ENCODE data around the gene TNNT1. TPM values are rescaled to one million over a fixed set of nuclear protein-coding genes. Genes with fewer than 3 reads are reported as not detected.
"Not testable (repeated sequence)": the region's sequence is repeated elsewhere in the genome, so short reads cannot be mapped to it uniquely, and the experiment has no call there.

Gene TNNT1
- total RNA-seq, 4 donors from 2014 or later = 13.6 to 46.7 (median 19.6) TPM

DNA sequence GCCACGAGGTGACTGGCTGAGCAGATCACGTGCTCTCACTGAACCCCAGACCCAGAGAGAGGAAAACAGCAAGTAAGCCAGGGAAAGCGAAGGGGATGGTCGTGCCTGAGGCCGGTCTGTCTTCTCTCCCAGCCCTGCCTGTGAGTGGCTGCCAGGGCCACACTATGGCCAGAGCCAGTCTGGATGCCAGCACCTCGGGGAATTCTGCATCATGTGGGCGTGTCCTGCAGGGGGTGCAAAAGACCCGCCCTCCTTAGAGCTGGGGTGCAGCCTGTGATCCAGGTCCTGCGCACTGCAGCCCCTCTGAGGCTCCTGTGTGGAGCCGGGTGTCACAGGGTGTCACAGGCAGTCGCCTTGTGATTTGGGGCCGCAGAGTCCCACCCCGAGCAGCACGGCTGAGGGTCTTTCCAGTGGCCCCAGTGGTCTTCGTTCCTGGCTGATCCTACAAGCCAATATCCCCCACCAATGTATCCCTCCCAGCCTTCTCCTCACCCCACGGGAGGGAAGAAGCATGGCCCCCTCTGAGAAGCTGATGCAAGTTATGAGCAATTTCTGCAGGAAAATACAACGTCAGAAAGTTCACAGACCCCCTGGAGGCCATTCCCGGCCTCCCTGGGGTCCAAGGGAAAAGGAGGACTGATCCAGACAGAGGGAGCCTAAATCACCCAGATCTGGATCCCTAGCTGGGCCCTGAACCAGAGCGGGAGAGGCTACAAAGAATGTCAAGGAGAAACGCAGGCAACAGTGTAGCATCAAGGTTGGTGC lies 39.3 kb downstream of the TNNT1 start:
- Histone ChIP-seq H3K27me3 (no peaks in the 10 kb centered on the region), H3K4me1 (peaks cover 33% of the 10 kb centered on the region), H3K9me3 (no peaks in the 10 kb centered on the region), H3K4me3 (no peak overlapping the region), H3K27ac (no peak overlapping the region), H3K36me3 (peaks cover 26% of the 10 kb centered on the region)
- no peak for DNase-seq (ENCODE audit: low spot score in 2 of 2)
- TF ChIP-seq EP300 (IDR thresholded peaks at IDR 0.05) = no peak
- TF ChIP-seq POLR2A (IDR thresholded peaks at IDR 0.05) = no peak
- TF ChIP-seq, protein P1, sequence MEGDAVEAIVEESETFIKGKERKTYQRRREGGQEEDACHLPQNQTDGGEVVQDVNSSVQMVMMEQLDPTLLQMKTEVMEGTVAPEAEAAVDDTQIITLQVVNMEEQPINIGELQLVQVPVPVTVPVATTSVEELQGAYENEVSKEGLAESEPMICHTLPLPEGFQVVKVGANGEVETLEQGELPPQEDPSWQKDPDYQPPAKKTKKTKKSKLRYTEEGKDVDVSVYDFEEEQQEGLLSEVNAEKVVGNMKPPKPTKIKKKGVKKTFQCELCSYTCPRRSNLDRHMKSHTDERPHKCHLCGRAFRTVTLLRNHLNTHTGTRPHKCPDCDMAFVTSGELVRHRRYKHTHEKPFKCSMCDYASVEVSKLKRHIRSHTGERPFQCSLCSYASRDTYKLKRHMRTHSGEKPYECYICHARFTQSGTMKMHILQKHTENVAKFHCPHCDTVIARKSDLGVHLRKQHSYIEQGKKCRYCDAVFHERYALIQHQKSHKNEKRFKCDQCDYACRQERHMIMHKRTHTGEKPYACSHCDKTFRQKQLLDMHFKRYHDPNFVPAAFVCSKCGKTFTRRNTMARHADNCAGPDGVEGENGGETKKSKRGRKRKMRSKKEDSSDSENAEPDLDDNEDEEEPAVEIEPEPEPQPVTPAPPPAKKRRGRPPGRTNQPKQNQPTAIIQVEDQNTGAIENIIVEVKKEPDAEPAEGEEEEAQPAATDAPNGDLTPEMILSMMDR (IDR thresholded peaks at IDR 0.05) = no peak
- TF ChIP-seq POLR2AphosphoS5 (IDR thresholded peaks at IDR 0.05) = no peak
- WGBS = 89% methylated on average over 10 of the region's 20 CpGs

DNA sequence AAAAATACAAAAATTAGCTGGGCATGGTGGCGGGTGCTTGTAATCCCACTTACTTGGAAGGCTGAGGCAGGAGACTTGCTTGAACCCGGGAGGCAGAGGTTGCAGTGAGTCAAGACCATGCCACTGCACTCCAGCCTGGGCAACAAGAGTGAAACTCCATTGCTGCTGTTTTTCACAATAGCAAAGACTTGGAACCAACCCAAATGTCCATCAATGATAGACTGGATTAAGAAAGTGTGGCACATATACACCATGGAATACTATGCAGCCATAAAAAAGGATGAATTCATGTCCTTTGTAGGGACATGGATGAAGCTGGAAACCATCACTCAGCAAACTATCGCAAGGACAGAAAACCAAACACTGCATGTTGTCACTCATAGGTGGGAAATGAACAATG lies 41.8 kb downstream of the TNNT1 start:
- WGBS = 96% methylated on average over 3 of the region's 3 CpGs
- H3K4me3 ChIP-seq; H3K27ac ChIP-seq; H3K4me1 ChIP-seq; H3K9me3 ChIP-seq; DNase-seq (ENCODE audit: low spot score in 2 of 2); H3K27me3 ChIP-seq: not testable (repeated sequence)
- peaks cover 34% of the 10 kb centered on the region for H3K36me3 ChIP-seq

DNA sequence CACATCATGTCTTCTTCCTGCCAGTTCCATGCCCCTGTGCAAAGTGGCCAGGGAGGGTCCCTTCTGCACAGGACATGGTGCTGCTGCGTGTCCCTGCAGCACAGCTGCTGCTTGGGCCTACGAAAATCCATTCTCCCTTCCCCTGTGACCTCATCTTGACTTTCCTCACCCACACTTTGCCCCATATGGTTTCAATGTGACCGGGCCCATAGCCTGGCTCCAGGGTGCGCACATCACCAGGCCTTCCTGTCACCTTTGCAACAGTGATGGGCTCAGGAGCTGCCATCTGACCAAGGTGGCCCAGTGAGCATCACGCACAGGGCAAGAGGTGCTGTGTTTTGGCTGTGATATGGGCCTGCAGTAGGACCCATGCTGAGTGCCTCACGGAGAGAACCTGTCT lies 42.4 kb downstream of the TNNT1 start:
- no peak for TF ChIP-seq POLR2AphosphoS5 (IDR thresholded peaks at IDR 0.05)
- no peak for TF ChIP-seq EP300 (IDR thresholded peaks at IDR 0.05)
- TF ChIP-seq, protein P1 (IDR thresholded peaks at IDR 0.05) = no peak
- TF ChIP-seq POLR2A (IDR thresholded peaks at IDR 0.05) = no peak
- H3K4me1 ChIP-seq = peaks cover 3% of the 10 kb centered on the region
- no peaks in the 10 kb centered on the region for H3K27me3 ChIP-seq
- no peak overlapping the region for H3K4me3 ChIP-seq
- no peak overlapping the region for H3K27ac ChIP-seq
- H3K36me3 ChIP-seq = peaks cover 31% of the 10 kb centered on the region
- WGBS = 89% methylated on average over 5 of the region's 6 CpGs
- no peak for DNase-seq (ENCODE audit: low spot score in 2 of 2)
- H3K9me3 ChIP-seq = no peaks in the 10 kb centered on the region

DNA sequence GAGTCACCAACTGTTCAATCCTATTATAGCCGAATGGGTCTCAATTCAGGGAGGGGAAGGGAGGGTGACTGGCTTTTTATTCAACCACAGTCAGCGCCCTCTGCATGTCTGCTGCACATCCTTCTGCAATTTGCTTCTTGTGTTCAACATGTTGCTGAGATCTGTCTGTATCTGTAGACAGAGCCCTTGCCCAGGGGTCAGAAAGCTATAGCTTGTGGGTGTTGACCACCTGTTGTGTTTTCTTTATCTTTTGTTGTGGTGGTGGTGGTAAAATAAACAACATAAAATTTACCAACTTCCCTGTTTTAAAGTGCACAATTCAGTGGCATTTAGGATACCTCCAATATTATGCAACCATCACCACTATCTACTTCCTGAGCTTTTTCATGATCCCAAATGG lies 43.8 kb downstream of the TNNT1 start:
- no peaks in the 10 kb centered on the region for H3K4me1 ChIP-seq
- H3K27me3 ChIP-seq = no peaks in the 10 kb centered on the region
- H3K9me3 ChIP-seq = no peaks in the 10 kb centered on the region
- H3K36me3 ChIP-seq = peaks cover 33% of the 10 kb centered on the region
- TF ChIP-seq POLR2A (IDR thresholded peaks at IDR 0.05) (no peak), EP300 (IDR thresholded peaks at IDR 0.05) (no peak), POLR2AphosphoS5 (IDR thresholded peaks at IDR 0.05) (no peak)
- TF ChIP-seq, protein P1 (IDR thresholded peaks at IDR 0.05) = no peak
- WGBS = 89% methylated on average over 2 of the region's 2 CpGs
- DNase-seq (ENCODE audit: low spot score in 2 of 2) = no peak
- no peak overlapping the region for H3K4me3 ChIP-seq
- H3K27ac ChIP-seq = no peak overlapping the region

DNA sequence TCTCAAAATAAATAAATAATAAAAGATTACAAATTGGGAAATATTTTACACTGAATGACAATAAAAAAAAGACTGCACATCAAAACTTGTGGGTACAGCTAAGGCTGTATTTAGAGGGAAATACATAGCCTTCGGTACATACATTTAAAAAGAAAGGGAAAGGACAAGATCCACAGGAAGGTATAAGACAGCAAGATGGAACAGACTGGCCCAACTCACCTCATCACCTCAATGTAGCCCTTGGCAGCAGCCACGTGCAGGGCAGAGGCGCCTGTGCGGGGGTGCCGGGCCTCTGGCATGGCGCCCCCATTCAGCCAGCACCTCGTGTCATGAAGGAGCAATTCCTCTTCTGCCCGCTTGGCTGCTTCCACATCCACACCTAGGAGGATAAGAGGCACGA lies 45.8 kb downstream of the TNNT1 start:
- Histone ChIP-seq H3K9me3 (no peaks in the 10 kb centered on the region), H3K27me3 (no peaks in the 10 kb centered on the region), H3K4me3 (no peak overlapping the region), H3K27ac (no peak overlapping the region), H3K36me3 (peaks cover 30% of the 10 kb centered on the region), H3K4me1 (no peaks in the 10 kb centered on the region)
- DNase-seq (ENCODE audit: low spot score in 2 of 2) = no peak
- TF ChIP-seq POLR2AphosphoS5 (IDR thresholded peaks at IDR 0.05) (no peak), POLR2A (IDR thresholded peaks at IDR 0.05) (no peak), EP300 (IDR thresholded peaks at IDR 0.05) (no peak)
- TF ChIP-seq, protein P1 (IDR thresholded peaks at IDR 0.05) = no peak
- WGBS = 100% methylated on average over 9 of the region's 9 CpGs

Measured in suprapubic skin (tissue), 4 donors.